HL-60 (cell line): ENCODE results near the gene TRERF1.

ENCODE experiments used
- CTCF ChIP-seq: IDR thresholded peaks from one replicate; pipeline ENCODE4 v1.5.1; 2011; ENCODE audit warnings: low read length, control low read depth, inconsistent platforms; ENCODE audit not compliant: insufficient read depth
- GABPA ChIP-seq: IDR thresholded peaks from 2 replicates; pipeline ENCODE4 v1.6.1; 2012; ENCODE audit warnings: low read depth
- POLR2AphosphoS5 ChIP-seq: IDR thresholded peaks from 2 replicates; pipeline ENCODE4 v1.6.1; 2012; ENCODE audit warnings: low read depth
- SPI1 ChIP-seq: IDR thresholded peaks from 2 replicates; pipeline ENCODE4 v1.6.1; 2012; ENCODE audit warnings: low read depth, mild to moderate bottlenecking, borderline replicate concordance
- TF ChIP-seq, protein P1 (sequence below): IDR thresholded peaks from 2 replicates; pipeline ENCODE4 v1.6.1; 2012; ENCODE audit warnings: low read depth; ENCODE audit not compliant: insufficient replicate concordance

DNA sequence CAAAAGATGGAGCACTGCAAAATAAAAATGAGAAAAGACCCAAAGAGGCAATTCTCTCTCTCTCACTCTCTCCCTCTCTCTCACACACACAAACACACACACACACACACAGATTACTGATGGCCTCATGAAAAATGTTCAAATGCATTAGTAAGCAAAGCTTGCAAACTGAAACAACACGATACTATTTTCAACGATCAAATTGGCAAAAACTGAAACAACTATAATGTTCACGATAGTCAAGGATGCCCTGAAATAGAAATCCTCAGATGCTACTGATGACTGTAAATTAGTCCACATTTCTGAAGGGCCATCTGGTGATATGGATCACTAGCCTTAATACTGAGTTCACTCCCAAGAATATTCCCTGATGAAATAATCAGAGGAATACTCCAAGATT is 100.8 kb downstream of the TRERF1 start:
- TF ChIP-seq CTCF = no peak
- TF ChIP-seq, protein P1, sequence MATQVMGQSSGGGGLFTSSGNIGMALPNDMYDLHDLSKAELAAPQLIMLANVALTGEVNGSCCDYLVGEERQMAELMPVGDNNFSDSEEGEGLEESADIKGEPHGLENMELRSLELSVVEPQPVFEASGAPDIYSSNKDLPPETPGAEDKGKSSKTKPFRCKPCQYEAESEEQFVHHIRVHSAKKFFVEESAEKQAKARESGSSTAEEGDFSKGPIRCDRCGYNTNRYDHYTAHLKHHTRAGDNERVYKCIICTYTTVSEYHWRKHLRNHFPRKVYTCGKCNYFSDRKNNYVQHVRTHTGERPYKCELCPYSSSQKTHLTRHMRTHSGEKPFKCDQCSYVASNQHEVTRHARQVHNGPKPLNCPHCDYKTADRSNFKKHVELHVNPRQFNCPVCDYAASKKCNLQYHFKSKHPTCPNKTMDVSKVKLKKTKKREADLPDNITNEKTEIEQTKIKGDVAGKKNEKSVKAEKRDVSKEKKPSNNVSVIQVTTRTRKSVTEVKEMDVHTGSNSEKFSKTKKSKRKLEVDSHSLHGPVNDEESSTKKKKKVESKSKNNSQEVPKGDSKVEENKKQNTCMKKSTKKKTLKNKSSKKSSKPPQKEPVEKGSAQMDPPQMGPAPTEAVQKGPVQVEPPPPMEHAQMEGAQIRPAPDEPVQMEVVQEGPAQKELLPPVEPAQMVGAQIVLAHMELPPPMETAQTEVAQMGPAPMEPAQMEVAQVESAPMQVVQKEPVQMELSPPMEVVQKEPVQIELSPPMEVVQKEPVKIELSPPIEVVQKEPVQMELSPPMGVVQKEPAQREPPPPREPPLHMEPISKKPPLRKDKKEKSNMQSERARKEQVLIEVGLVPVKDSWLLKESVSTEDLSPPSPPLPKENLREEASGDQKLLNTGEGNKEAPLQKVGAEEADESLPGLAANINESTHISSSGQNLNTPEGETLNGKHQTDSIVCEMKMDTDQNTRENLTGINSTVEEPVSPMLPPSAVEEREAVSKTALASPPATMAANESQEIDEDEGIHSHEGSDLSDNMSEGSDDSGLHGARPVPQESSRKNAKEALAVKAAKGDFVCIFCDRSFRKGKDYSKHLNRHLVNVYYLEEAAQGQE = no peak
- TF ChIP-seq SPI1 = no peak
- no peak for TF ChIP-seq POLR2AphosphoS5
- TF ChIP-seq GABPA = no peak
